Embryonic facial prominence (tissue), 1 donor: ENCODE results near the gene P2RX5.
"Not testable (repeated sequence)": the region's sequence is repeated elsewhere in the genome, so short reads cannot be mapped to it uniquely, and the experiment has no call there.

Experiments
- DNase-seq: peaks from one replicate; pipeline ENCODE4 v3.0.0-alpha.2; 2016; ENCODE audit errors: extremely low spot score

P2RX5 gene

GRCh38 chr17:3712811-3713463 lies 17.0 kb upstream of the P2RX5 start:
- no peak for DNase-seq

- no peak for DNase-seq
Measured at GRCh38 chr17:3710951-3711383, 15.0 kb upstream of the P2RX5 start.

DNA sequence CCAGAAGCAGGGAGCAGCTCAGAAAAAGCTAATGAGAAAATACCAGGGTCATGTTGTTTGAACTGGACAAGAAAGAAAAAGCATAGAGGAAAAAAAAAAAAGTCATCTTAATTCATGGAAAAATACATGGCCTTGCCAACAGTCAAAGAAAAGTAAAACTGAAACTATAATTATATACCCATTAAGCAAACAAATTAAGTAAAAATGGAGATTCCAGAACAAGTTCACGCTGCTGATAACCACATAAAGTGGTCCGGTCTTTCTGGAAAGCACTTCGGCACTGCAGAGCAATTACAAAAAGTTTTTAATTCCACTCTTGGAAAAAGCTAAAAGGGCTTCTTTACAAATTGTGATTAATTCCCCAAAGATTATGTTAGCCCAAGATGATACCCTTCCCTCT lies 12.4 kb upstream of the P2RX5 start:
- DNase-seq, result no peak

DNA sequence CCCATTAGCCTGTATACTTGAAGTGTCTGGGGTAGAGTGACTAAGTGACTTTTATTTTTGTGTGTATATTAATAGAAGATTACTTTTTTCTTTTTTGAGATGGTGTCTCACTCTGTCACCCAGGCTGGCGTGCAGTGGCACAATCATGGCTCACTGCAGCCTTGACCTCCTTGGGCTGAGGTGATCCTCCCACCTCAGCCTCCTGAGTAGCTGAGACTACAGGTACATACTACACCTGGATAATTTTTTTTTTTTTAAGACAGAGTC lies 9.7 kb upstream of the P2RX5 start:
- not testable (repeated sequence) for DNase-seq

GRCh38 chr17:3704931-3705717 lies 9.2 kb upstream of the P2RX5 start:
- no peak for DNase-seq

DNA sequence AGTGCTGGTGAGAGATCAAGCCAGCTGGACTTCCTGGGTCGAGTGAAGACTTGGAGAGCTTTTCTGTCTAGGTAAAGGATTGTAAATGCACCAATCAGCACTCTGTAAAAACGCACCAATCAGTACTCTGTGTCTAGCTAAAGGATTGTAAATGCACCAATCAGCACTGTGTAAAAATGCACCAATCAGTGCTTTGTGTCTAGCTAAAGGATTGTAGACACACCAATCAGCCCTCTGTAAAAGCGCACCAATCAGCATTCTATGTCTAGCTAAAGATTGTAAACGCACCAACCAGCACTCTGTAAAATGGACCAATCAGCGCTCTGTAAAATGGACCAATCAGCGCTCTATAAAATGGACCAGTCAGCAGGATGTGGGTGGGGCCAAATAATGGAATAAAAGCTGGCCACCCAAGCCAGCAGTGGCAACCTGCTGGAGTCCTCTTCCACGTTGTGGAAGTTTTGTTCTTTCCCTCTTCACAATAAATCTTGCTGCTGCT lies 6.1 kb upstream of the P2RX5 start:
- DNase-seq, result not testable (repeated sequence)

GRCh38 chr17:3699951-3700350 lies 4.0 kb upstream of the P2RX5 start:
- DNase-seq, result no peak

DNA sequence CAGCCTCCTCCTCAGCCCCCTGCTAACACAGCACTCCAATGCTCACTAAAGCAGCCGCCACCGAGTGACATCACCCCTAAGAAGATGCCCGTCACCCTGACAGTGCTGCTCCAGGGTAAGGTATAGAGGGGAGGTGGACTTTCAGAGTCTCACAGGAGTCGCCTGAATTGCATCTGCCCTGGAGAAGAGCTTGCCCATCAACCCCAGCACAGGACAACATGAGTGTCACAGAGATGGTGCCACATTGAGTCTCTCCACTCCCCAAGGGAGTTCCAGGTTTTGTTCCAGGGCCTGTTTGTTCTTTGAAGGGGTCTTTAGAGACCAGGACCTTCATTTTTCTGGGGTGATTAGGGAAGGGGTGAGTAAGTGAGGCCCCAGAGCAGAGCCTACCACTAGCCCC lies 2.2 kb upstream of the P2RX5 start:
- DNase-seq, result no peak

GRCh38 chr17:3697103-3697476 lies 1.1 kb upstream of the P2RX5 start:
- DNase-seq, result no peak

- no peak for DNase-seq
Measured at GRCh38 chr17:3695129-3695722, 729 bp downstream of the P2RX5 start.

DNA sequence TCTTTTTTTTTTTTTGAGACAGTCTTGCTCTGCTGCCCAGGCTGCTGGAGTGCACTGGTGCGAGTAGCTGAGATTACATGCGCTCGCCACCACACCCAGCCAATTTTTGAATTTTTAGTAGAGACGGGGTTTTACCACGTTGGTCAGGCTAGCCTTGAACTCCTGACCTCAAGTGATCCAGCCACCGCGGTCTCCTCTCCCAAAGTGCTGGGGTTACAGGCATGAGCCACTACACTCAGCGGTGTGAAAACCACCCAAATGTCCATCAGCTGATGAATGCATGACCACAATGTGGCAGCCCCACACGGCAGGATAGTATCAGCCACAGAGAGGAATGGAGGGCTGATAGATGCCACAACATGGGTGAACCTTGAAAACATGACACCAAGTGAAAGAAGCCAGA lies 2.1 kb downstream of the P2RX5 start:
- no peak for DNase-seq

GRCh38 chr17:3693141-3693540 lies 2.8 kb downstream of the P2RX5 start:
- no peak for DNase-seq

GRCh38 chr17:3692346-3692745 lies 3.6 kb downstream of the P2RX5 start:
- no peak for DNase-seq

DNA sequence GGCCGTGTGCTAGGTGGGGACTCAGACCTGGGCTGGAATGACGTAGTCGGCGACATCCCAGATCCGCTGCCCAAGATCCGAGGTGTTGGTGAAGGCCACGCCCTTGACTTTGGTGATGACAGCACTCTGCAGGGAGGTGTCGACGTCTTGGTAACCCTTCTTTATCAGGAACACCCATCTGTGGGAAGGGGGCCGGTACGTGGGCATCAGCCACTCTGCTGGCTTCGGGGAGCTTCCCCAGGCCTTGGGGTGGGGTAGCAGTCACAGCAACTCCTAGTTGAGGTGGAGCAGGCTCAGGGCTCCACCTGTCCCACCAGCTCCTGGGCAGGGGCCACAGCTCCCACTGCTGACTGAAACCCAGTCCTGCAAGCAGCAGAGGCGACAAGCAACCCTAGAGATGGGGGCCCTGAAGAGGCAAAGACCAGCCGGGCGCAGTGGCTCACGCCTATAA lies 4.3 kb downstream of the P2RX5 start:
- DNase-seq, result no peak

GRCh38 chr17:3690094-3690715 lies 5.8 kb downstream of the P2RX5 start:
- DNase-seq, result no peak

DNA sequence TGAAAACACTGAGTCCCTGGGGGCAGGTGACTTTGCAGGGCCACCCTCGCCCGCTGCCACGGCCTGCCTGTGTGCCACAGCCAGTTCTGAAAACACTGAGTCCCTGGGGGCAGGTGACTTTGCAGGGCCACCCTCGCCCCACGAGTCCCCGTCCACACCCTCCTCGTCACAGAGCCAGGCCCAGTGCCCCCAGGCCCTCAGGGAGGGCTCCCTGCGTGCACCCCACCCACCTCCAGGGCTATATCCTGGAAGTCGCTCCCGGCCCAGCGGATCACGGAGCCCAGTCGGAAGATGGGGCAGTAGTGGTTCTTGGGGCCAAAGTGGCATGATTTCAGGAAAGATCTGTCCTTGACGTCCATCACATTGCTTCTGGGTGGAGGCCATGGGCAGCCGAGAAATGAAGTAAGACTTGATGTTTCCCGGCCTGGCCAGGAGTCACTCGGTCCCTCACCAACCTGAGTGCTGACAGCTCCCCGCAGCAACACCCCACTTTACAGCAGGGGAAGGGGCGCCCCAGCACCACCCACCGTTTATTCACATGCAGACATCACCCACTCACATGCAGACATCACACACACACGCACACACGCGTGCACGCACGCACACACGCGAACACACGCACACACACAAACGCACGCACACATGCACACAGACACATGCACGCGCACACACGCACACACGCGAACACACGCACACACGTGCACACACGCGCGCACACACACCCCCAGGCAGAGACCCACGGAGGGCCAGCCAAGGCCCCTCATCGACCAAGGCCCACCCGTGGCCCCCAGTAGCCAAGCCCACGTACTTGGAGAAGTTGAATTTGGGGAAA lies 6.5 kb downstream of the P2RX5 start:
- no peak for DNase-seq

DNA sequence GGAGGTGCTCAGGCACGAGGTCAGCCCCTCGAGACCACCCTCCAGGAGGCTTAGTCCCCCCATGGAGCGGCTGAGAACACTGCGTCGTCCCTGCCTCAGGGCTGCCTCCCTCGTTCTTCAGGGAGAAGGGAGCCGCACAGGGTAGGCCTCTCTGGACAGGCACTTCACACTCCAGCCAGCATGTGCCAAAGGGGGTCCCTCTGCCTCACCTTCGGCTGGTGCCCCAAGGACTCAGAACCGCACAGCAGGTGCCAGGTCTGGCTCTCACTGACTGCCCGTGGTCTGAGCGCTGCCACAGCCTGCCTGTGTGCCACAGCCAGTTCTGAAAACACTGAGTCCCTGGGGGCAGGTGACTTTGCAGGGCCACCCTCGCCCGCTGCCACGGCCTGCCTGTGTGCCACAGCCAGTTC lies 7.1 kb downstream of the P2RX5 start:
- DNase-seq, result no peak

- DNase-seq, result no peak
Measured at GRCh38 chr17:3688027-3688553, 7.9 kb downstream of the P2RX5 start.

GRCh38 chr17:3685174-3685573 lies 10.8 kb downstream of the P2RX5 start:
- no peak for DNase-seq

DNA sequence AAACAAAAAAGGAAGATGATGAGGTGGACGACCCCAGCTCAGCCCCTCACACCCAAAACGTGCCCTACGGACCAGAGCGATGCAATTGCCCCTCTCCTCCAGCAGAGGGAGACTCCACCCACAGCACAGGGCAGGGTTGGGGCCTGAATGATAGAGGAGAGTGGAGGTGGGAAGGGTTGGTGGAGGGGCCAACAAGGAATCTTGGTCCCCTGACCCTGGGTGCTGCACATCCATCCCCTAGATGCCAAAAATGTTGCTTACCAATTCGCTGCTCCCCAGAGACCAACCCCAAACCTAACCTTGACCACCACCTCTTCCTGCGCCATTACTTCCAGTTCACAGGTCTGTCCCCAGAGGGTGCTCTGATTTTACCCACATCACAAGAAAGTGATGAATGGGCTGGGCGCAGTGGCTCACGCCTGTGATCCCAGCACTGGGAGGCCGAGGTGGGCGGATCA lies 12.9 kb downstream of the P2RX5 start:
- DNase-seq, result no peak

DNA sequence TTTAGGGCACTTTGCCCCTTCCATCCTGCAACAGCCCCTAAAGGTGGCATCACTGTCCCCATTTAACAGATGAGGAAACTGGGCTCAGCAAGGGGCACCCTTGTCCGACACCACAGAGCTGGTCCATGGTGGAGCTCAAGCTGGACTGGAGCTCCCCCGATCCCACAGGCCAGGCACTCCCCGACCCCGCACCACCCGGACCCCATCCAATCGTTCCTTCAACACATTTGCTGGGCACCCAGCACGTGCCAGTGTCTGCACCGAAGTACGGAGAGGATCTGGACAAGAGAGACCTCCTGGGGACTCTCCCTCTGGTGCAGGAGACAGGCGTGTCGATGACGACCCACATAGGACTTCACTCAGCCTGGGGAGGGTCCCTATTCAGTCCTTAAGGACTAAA lies 13.9 kb downstream of the P2RX5 start:
- DNase-seq, result no peak
